SK-N-MC (cell line): ENCODE measurements around the gene C1orf167.

Experiments used
- DNase-seq: peaks from one replicate; pipeline ENCODE4 v3.0.0-alpha.2; 2011; ENCODE audit warnings: low read depth, low spot score
- H3K27ac ChIP-seq: fragments of 200-600 bp; sonication (generic); 2 replicates; pipeline ENCODE4 v1.5.1; 2016; ENCODE audit warnings: mixed run types
- H3K36me3 ChIP-seq: fragments of 200-600 bp; sonication (generic); 2 replicates; pipeline ENCODE4 v1.6.1; 2017; ENCODE audit warnings: antibody characterized with exemption, low read length, mixed read lengths; ENCODE audit not compliant: insufficient read depth
- H3K4me3 ChIP-seq: fragments of 200-600 bp; sonication (generic); 2 replicates; pipeline ENCODE4 v1.5.1; 2016
- H3K9ac ChIP-seq: fragments of 200-600 bp; sonication (generic); 2 replicates; pipeline ENCODE4 v1.8.0; 2017; ENCODE audit warnings: mixed run types, mixed read lengths; ENCODE audit not compliant: insufficient read length
- H3K9me3 ChIP-seq: fragments of 200-600 bp; sonication (generic); 2 replicates; pipeline ENCODE4 v1.6.1; 2017; ENCODE audit warnings: low read depth, mild to moderate bottlenecking, antibody characterized with exemption, low read length, moderate library complexity, mixed read lengths
- EZH2 ChIP-seq: fragments of 200-600 bp; sonication (generic); IDR thresholded peaks from one replicate; pipeline ENCODE4 v1.6.1; 2017; ENCODE audit warnings: antibody characterized with exemption
- FOXP2 ChIP-seq: optimal IDR thresholded peaks from 2 replicates; pipeline ENCODE3; 2011; ENCODE audit warnings: mild to moderate bottlenecking, moderate library complexity; ENCODE audit not compliant: insufficient read depth; ENCODE audit errors: extremely low read length, control extremely low read depth
- POLR2AphosphoS5 ChIP-seq: IDR thresholded peaks from 2 replicates; pipeline ENCODE4 v1.6.1; 2012; ENCODE audit warnings: mild to moderate bottlenecking, low read depth, low read length, borderline replicate concordance

Gene C1orf167

GRCh38 chr1:11749996-11750395 is 12.0 kb upstream of the C1orf167 start:
- no peak for DNase-seq
- TF ChIP-seq EZH2 (no peak), POLR2AphosphoS5 (no peak), FOXP2 (no peak)
- H3K27ac ChIP-seq = no peak overlapping the region
- H3K36me3 ChIP-seq = no peaks in the 10 kb centered on the region
- no peak overlapping the region for H3K4me3 ChIP-seq
- H3K9me3 ChIP-seq = no peaks in the 10 kb centered on the region
- no peak overlapping the region for H3K9ac ChIP-seq

GRCh38 chr1:11751087-11751486 is 10.9 kb upstream of the C1orf167 start:
- no peak for TF ChIP-seq EZH2
- TF ChIP-seq FOXP2 = no peak
- no peak for TF ChIP-seq POLR2AphosphoS5
- Histone ChIP-seq H3K9ac (no peak overlapping the region), H3K4me3 (no peak overlapping the region), H3K9me3 (no peaks in the 10 kb centered on the region), H3K36me3 (no peaks in the 10 kb centered on the region), H3K27ac (no peak overlapping the region)
- no peak for DNase-seq

- no peak for DNase-seq
- Histone ChIP-seq H3K9me3 (no peaks in the 10 kb centered on the region), H3K4me3 (no peak overlapping the region), H3K27ac (no peak overlapping the region), H3K9ac (no peak overlapping the region), H3K36me3 (no peaks in the 10 kb centered on the region)
- no peak for TF ChIP-seq EZH2
These were observed 9.5 kb upstream of the C1orf167 start for GRCh38 chr1:11752359-11753088.

- H3K27ac ChIP-seq = no peak overlapping the region
- DNase-seq = no peak
These were observed 8.3 kb upstream of the C1orf167 start for GRCh38 chr1:11753555-11754208.

GRCh38 chr1:11757047-11757446 is 4.9 kb upstream of the C1orf167 start:
- Histone ChIP-seq H3K36me3 (no peaks in the 10 kb centered on the region), H3K4me3 (no peak overlapping the region), H3K9me3 (no peaks in the 10 kb centered on the region), H3K9ac (no peak overlapping the region), H3K27ac (no peak overlapping the region)
- no peak for TF ChIP-seq FOXP2
- TF ChIP-seq EZH2 = no peak
- TF ChIP-seq POLR2AphosphoS5 = no peak
- DNase-seq = no peak

More at GRCh38 chr1:11753555-11754208, 8.3 kb upstream of the C1orf167 start:
- H3K9ac ChIP-seq = no peak overlapping the region
- no peak for TF ChIP-seq POLR2AphosphoS5
- H3K9me3 ChIP-seq = no peaks in the 10 kb centered on the region
- no peaks in the 10 kb centered on the region for H3K36me3 ChIP-seq
- H3K4me3 ChIP-seq = no peak overlapping the region

- no peak overlapping the region for H3K9ac ChIP-seq
- TF ChIP-seq EZH2 = no peak
- TF ChIP-seq FOXP2 = no peak
- TF ChIP-seq POLR2AphosphoS5 = no peak
- no peak overlapping the region for H3K4me3 ChIP-seq
- H3K36me3 ChIP-seq = no peaks in the 10 kb centered on the region
- no peak for DNase-seq
- H3K9me3 ChIP-seq = no peaks in the 10 kb centered on the region
- no peak overlapping the region for H3K27ac ChIP-seq
These were observed 2.2 kb upstream of the C1orf167 start for GRCh38 chr1:11759791-11760190.

GRCh38 chr1:11761285-11761684 is 708 bp upstream of the C1orf167 start:
- Histone ChIP-seq H3K36me3 (no peaks in the 10 kb centered on the region), H3K4me3 (no peak overlapping the region), H3K9me3 (no peaks in the 10 kb centered on the region), H3K27ac (no peak overlapping the region), H3K9ac (no peak overlapping the region)
- TF ChIP-seq EZH2 (no peak), FOXP2 (no peak), POLR2AphosphoS5 (no peak)
- DNase-seq = no peak

GRCh38 chr1:11764115-11764514 is 2.1 kb downstream of the C1orf167 start:
- H3K4me3 ChIP-seq = no peak overlapping the region
- no peaks in the 10 kb centered on the region for H3K9me3 ChIP-seq
- no peak for DNase-seq
- H3K27ac ChIP-seq = no peak overlapping the region
- TF ChIP-seq EZH2 (no peak), FOXP2 (no peak), POLR2AphosphoS5 (no peak)
- H3K36me3 ChIP-seq = no peaks in the 10 kb centered on the region
- no peak overlapping the region for H3K9ac ChIP-seq

- no peak overlapping the region for H3K9ac ChIP-seq
- H3K4me3 ChIP-seq = no peak overlapping the region
- TF ChIP-seq FOXP2 (no peak), POLR2AphosphoS5 (no peak), EZH2 (no peak)
- no peak overlapping the region for H3K27ac ChIP-seq
- no peaks in the 10 kb centered on the region for H3K9me3 ChIP-seq
- no peak for DNase-seq
- H3K36me3 ChIP-seq = no peaks in the 10 kb centered on the region
These were observed 2.5 kb downstream of the C1orf167 start for GRCh38 chr1:11764519-11764918.
